Thyroid gland (tissue), 4 donors: ENCODE measurements around the gene GALNT2.

Experiments
- POLR2A ChIP-seq, 2 donors: fragments of 450-650 bp; IDR thresholded peaks; one replicate each; pipeline ENCODE4 v1.6.1; 2017; ENCODE audit warnings: antibody characterized with exemption in 2 of 2, mild to moderate bottlenecking in 2 of 2, moderate library complexity in 1 of 2
- TF ChIP-seq, protein P1 (sequence below), 6 experiments: fragments of 200-600 bp in 3 of 6; fragments of 450-650 bp in 3 of 6; sonication (generic) in 3 of 6; IDR thresholded peaks; one replicate each; pipeline ENCODE4 v1.5.1; 2016 to 2019; ENCODE audit warnings: antibody characterized with exemption in 6 of 6, mild to moderate bottlenecking in 2 of 6, inconsistent platforms in 1 of 6, moderate library complexity in 1 of 6

GRCh38 chr1:230176326-230176725 is 109.3 kb downstream of the GALNT2 start:
- TF ChIP-seq, protein P1, sequence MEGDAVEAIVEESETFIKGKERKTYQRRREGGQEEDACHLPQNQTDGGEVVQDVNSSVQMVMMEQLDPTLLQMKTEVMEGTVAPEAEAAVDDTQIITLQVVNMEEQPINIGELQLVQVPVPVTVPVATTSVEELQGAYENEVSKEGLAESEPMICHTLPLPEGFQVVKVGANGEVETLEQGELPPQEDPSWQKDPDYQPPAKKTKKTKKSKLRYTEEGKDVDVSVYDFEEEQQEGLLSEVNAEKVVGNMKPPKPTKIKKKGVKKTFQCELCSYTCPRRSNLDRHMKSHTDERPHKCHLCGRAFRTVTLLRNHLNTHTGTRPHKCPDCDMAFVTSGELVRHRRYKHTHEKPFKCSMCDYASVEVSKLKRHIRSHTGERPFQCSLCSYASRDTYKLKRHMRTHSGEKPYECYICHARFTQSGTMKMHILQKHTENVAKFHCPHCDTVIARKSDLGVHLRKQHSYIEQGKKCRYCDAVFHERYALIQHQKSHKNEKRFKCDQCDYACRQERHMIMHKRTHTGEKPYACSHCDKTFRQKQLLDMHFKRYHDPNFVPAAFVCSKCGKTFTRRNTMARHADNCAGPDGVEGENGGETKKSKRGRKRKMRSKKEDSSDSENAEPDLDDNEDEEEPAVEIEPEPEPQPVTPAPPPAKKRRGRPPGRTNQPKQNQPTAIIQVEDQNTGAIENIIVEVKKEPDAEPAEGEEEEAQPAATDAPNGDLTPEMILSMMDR (IDR thresholded peaks at IDR 0.05) = no peak
- TF ChIP-seq POLR2A (IDR thresholded peaks at IDR 0.05) = no peak
